ENCODE data around the gene DLG2.

The DLG2 gene

DNA sequence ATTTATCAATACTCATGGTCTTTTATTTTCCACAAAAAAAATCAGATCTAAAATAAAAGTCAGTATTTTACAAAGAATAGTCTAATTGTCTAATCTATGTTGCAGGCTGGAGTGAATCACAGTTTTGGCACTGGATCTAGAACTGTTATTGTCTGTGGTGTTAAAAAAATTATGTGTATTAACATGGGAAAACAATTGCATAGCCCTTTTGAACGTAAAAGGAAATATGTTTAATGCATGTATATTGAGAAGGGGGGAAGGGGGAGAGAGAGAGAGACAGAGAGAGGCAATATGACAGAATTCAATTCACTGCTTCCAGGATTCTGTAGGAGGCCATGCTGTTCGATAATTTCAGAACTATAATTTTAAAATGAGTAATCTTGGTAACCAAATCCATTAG lies 2016.1 kb downstream of the DLG2 start:
- no peak overlapping the region for H3K4me3 ChIP-seq (ENCODE audit: low read length)
- TF ChIP-seq, protein P1, sequence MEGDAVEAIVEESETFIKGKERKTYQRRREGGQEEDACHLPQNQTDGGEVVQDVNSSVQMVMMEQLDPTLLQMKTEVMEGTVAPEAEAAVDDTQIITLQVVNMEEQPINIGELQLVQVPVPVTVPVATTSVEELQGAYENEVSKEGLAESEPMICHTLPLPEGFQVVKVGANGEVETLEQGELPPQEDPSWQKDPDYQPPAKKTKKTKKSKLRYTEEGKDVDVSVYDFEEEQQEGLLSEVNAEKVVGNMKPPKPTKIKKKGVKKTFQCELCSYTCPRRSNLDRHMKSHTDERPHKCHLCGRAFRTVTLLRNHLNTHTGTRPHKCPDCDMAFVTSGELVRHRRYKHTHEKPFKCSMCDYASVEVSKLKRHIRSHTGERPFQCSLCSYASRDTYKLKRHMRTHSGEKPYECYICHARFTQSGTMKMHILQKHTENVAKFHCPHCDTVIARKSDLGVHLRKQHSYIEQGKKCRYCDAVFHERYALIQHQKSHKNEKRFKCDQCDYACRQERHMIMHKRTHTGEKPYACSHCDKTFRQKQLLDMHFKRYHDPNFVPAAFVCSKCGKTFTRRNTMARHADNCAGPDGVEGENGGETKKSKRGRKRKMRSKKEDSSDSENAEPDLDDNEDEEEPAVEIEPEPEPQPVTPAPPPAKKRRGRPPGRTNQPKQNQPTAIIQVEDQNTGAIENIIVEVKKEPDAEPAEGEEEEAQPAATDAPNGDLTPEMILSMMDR (IDR thresholded peaks at IDR 0.05; ENCODE audit: insufficient read depth, low read depth, low read length, missing control alignments), result no peak

DNA sequence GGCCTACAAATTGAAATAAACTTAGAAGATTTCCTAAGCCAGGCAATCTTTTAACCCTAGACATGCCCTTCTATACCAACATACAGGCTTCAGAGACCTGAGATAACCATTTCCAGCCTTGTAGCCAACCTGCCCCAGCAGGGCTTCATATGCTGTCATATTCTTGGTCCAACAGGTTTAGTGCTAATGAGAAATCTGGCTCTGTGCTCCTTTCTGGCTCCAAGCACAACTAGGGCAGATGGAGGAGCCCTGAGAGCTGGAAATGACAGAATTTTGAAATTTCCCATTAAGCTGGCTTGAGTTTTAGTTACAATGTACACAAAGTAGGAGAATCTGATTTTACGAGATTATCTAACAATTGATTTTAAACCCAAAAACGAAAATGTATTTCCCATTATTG lies 2018.0 kb downstream of the DLG2 start:
- TF ChIP-seq, protein P1 (IDR thresholded peaks at IDR 0.05; ENCODE audit: insufficient read depth, low read depth, low read length, missing control alignments), result no peak
- DNase-seq (ENCODE audit: low read depth), result no peak
- no peak overlapping the region for H3K4me3 ChIP-seq (ENCODE audit: low read length)

More for the DNA sequence above, 2016.1 kb downstream of the DLG2 start:
- DNase-seq (ENCODE audit: low read depth), result no peak

DNA sequence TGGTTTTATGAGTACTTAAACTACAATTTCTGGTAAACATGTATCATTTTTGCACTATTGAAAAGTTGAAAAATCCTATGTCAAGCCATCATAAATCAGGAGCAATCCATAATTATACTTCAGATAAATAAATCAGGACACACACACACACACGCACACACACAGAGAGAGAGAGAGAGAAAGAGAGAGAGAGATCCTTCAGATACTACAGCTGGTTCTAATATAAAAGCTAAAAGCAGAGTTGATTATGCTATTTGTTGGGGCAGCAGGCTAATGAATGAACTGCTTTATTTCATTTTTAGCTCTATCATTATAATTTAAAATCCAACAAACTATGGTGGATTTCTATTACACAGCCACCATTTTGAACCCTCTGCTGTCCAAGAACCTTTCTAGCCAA lies 2018.6 kb downstream of the DLG2 start:
- DNase-seq (ENCODE audit: low read depth), result no peak
- TF ChIP-seq, protein P1 (IDR thresholded peaks at IDR 0.05; ENCODE audit: insufficient read depth, low read depth, low read length, missing control alignments), result no peak

DNA sequence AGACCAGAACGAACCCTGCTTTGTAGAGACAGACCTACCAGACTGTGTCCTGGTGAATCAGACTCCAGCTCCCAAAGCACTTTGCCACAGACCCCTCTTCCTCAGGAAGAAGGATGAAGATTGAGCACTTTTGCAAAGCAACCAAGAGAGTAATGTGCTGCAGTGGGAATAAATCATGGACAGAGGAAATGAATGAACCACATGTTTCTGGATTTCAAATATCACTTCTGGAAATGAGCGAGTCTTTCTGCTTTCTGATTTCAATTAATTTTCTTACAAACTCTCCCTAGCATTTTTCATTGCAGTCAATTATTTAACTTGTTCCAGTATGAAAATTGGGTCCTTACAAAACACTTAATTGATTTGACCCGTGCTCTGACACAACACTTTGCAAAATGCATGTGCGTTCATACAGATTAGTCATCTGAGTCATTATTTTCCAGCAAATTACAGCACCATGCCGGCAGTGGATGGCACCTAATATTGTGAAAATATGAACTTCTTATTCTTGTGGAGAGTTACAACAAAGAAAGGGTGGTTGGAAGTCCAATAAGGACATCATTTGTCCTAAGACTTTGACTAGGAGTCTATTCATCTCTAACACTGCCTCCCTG lies 2025.1 kb downstream of the DLG2 start:
- DNase-seq (ENCODE audit: low read depth), result peak; percentile 2
- TF ChIP-seq, protein P1 (IDR thresholded peaks at IDR 0.05; ENCODE audit: insufficient read depth, low read depth, low read length, missing control alignments), result no peak
- H3K4me3 ChIP-seq (ENCODE audit: low read length), result no peak overlapping the region

More for the DNA sequence above, 2018.6 kb downstream of the DLG2 start:
- no peak overlapping the region for H3K4me3 ChIP-seq (ENCODE audit: low read length)

DNA sequence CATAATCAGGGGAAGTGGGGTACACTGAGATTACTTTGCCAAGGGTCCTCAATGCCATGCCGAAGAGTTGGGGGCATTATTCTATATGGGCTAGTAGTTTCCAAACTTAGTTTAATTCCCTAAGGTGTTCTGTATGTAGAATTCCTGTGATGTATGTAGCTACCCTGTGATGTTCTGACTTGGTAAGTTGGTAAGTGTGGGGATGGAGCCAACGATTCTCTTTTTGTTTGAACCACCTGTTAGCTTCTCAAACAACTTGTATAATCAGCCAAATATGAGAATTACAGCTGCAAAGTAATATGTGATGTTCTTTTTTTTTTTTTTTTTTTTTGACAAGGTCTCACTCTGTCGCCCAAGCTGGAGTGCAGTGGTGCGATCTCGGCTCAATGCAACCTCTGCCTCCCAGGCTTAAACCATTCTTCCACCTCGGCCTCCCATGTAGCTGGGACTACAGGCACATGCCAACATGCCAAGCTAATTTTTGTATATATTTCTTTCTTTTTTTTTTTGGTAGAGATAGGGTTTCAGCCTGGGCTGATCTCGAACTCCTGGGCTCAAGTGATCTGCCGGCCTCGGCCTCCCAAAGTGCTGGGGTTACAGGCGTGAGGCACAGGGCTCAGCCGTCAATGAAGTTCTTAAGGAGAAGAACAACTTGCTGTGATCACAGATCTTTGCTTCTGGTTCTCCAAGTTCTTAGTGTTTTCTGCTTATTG lies 2025.8 kb downstream of the DLG2 start:
- TF ChIP-seq, protein P1 (IDR thresholded peaks at IDR 0.05; ENCODE audit: insufficient read depth, low read depth, low read length, missing control alignments), result no peak
- no peak for DNase-seq (ENCODE audit: low read depth)

DNA sequence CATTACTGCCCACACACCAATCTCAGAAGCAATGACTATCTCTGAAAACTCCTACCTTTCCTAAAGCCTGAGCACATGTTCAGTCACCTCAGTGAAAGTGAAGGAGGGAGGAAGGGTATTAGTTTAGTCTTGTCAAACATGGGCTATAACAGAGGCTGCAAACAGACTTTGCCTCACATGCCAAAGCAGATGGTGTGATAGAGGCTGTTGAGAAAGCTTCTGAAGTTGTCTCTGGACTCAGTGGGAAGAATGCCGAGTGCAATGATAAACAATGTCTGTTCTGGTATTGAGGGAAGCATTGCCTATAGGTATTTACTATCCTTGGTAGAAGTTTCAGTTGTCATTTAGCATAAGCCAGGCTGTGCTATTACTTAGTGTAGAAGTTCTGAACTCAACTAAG lies 2026.5 kb downstream of the DLG2 start:
- TF ChIP-seq, protein P1 (IDR thresholded peaks at IDR 0.05; ENCODE audit: insufficient read depth, low read depth, low read length, missing control alignments), result no peak

More for the DNA sequence above, 2025.8 kb downstream of the DLG2 start:
- no peak overlapping the region for H3K4me3 ChIP-seq (ENCODE audit: low read length)

More for the DNA sequence above, 2026.5 kb downstream of the DLG2 start:
- DNase-seq (ENCODE audit: low read depth), result no peak
- no peak overlapping the region for H3K4me3 ChIP-seq (ENCODE audit: low read length)

All from epithelial cell of esophagus (primary cell).